Measurements from ENCODE around the gene LRP1-AS.

LRP1-AS gene

GRCh38 chr12:57119294-57120085 lies 27.9 kb downstream of the LRP1-AS start:
- no peak for DNase-seq (ENCODE audit: low read depth)

DNA sequence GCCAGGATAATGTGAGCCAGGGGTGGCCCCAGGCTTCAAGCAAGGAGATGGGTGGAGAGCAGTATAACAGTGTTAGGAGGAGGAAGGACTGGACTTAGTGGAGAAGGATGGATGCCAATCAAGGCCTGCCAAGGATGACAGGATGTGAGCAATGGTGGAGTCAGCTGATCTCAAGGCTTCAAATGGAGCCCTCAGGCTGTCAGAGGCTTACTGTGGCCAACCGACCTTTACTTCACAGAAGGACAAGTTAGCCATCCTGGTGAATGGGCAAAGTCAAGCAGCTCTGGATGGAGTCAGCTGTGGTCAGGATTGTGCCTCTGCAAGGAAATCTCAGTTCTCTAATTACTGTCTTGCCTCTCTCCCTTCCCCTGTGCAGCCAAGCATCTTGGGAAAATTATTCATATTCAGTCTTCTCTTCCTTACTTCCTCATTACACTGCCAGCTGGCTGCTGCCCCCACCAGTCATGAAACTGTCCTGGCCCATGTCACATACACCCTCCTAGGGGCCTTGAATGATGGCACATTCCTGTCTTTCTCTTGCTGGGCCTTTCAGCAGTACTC lies 28.6 kb downstream of the LRP1-AS start:
- no peak for DNase-seq (ENCODE audit: low read depth)

DNA sequence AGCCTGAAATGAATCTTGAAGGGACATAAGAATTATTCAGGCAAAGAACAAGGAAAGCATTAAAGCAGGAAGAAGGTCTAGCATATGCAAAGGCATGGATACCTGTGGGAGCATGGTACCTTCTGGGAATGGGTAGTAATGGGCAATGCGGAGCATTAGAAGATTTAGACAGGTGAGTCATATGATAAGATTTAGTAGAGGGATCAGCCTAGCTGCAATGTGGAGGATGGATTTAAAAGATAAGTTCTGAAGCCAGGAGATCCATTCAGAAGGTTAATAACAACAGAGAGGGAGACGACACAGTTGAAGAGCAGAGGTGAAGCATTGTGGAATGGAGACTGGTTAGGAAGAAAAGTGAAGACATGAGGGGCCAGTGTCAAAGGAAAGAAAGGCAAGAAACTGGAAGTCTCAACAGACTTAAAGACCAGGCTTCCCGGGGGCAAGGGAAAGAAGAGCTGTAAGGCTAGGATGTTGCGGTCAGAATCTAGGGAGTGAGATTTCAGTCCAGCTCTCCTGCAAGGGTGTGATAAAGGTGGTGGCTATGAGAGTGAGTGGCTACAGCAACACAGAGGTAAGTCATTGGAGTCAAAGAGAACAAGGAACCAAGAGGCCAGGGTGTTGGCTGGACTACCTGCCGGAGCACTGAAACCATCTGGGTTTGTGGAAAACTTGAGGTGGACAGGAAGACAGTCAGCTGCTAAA lies 30.7 kb downstream of the LRP1-AS start:
- DNase-seq (ENCODE audit: low read depth), result no peak

DNA sequence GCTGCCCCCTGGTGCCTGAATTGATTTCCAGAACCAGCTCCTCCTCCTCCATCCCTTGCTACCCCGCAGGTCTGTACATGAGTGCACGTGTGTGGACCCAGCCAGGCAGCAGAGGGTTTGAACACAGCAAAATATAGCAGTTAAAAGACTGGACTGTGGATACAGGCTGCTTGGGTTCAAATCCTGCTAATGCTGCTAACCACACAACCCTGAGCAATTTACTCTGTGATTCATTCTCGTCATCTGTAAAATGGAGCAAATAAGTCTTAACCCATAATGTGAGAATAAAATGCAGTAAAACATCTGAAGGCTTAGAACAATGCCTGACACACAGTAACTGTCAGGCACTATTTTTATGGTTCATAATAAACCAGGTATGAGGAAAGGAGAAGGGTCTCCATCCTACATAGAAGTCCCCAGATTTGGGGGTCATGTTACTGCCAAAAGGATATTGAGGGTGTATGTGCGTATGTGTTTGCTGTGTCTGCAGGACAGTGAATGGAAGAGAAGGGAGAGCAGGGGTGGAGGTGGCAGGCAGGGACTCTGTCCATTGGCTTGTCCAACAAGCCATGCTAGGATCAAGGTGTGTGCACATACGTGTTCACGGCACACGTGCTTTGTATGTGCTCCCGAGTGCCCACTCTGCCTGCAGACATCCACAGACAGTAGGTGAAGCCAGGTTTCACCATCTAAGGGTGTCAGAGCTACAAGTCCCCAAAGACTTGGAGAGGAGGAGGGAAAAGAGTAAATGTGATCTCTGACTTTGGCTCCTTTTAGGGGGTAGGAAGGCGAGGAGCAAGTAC lies 34.7 kb downstream of the LRP1-AS start:
- no peak for DNase-seq (ENCODE audit: low read depth)

DNA sequence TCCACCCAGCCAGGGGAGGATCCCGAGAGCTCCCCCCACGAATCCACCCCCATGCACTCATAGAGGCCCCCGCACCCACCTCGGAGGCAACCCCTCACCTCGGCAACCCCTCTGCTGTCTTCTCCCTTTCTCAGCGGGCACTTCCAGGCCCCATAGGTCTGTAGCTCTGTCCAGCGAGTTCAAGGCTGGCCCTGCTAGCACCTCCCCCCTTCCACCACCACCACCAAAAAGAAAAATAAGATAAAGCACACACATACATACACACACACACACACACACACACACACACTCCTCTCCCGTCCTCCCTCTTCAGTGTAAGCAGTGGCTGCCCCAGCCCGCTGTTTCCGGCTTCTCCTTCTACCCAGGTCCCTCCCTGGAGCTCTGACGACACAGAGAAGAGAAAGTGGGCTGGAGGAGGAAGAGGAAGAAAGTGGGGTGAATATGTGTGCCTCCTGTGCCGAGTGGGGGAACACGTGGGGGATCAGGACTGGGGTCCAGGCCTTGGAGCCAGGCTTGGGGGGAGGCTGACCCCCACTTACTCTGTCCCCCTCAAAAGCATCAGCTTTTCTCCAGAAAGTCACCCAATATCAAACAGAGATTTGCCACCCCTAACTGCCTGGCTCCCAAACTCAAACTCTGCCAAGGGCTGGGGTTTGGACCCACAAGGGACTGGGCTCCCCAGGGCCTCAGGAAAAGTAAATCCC lies 36.2 kb downstream of the LRP1-AS start, which contains the start of gene STAT6:
Gene STAT6, minus strand, starts transcription at position 332 of the 704 bp plus-strand sequence. CDS start 3,084 bp downstream, outside the sequence.
- peak; percentile 87 for DNase-seq (ENCODE audit: low read depth)

- peak; percentile 77 for DNase-seq (ENCODE audit: low read depth)
Measured at GRCh38 chr12:57110104-57111030, 37.1 kb downstream of the LRP1-AS start.

DNA sequence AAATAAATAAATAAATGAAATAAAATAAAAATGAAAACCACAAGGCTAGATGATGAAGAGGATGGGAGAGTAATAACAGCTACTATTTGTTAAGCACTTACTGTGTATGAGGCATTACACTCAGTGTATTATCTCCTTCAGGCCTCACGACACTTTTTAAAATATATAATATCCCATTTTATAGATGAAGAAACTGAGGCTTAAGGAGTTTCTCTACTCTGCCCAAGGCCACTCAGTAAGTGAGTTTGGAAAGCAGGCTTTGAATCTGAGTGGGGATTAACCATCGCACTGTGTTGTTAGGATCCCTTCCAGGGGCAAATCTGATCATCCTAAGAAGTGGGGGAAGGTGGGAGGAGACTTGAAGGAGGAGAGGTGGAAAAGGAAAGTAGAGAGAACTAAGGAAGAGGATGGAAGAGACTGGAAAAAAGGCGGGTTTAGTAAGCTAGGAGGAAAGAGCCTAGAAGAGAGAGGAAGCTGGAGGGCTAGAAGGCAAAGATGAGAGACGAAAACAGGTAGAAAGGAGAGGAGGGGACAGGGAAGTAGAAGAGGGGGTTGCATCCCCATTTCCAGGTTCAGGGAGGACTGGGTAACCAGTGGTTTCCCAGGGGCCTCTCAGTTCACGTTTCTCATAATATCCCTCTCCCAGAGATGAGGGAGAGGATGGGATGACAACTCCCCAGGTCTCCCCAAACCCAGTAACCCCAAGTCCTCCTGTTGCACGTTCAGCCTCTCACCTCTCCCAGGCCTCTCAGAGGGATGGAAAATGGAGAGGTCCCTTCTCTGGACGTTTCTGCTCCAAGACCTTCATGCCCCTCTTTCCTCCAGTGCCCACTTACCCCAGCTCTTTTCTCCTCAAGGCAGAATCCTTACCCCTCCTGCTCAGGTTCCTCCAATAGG lies 38.0 kb downstream of the LRP1-AS start:
- DNase-seq (ENCODE audit: low read depth), result no peak

DNA sequence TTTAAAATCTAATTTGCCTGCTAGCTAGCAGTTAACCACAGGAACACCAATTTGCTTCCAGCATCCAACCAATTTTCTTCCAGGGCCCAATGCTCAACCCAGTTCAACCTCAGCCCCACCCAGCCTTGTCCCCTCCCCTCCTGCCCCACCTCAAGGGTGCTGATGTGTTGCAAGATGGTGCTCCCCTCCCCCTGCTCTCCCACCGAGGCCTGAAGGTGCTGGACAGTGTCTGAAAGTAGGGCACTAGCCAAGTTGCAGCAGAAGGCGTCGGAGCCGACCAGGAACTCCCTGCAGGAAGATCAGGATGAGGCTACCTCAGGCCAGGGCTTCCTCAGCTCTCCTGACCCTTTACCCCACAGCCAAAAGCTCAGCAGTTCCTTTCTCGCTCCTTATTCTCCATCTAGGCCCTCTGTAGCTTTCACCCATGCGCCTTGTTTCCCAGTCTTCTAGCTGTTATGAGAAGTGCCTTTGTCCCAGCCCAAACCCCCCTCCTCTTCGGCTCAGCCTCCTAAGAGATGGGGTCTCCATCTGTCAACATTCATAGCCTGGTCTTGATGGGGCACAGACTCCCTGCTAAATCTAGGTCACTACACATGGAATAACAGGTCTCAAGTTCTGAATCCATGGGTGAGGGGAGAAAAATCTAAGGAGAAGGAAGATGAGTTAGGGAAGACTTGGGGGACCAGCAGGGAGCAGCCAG lies 39.8 kb downstream of the LRP1-AS start:
- no peak for DNase-seq (ENCODE audit: low read depth)

DNA sequence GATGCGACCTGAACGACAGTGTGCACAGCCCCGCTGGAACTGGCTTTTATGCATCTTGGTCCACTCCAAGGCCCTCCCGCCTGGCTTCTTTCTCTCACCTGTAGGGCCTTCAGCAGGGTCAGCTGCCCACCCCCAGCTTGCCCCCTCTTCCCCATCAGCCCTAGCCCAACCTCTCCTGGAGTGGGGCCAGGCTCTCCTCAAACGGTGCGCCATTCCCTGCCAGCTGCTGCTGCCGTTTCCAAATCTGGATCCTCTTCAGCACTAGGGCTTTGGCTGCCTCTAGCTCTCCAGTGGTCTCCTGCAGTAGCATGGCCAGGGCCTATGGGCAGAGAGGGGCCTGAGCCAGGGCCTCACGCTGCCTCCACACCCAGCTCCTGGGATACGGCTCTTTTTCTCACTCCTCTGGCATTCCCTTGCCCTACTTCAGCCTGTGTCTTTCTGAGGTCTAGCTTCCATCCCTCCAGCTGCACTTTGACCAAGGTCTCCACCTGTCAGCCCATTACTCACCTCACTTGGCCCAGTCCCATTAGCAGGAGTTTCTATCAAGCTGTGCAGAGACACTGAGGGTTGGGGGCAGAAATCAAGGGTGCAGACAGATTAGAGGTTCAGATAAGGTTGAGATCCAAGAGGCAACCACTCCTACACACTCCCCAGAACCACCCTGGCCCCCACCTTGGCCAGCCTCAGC lies 41.3 kb downstream of the LRP1-AS start:
- DNase-seq (ENCODE audit: low read depth), result no peak

DNA sequence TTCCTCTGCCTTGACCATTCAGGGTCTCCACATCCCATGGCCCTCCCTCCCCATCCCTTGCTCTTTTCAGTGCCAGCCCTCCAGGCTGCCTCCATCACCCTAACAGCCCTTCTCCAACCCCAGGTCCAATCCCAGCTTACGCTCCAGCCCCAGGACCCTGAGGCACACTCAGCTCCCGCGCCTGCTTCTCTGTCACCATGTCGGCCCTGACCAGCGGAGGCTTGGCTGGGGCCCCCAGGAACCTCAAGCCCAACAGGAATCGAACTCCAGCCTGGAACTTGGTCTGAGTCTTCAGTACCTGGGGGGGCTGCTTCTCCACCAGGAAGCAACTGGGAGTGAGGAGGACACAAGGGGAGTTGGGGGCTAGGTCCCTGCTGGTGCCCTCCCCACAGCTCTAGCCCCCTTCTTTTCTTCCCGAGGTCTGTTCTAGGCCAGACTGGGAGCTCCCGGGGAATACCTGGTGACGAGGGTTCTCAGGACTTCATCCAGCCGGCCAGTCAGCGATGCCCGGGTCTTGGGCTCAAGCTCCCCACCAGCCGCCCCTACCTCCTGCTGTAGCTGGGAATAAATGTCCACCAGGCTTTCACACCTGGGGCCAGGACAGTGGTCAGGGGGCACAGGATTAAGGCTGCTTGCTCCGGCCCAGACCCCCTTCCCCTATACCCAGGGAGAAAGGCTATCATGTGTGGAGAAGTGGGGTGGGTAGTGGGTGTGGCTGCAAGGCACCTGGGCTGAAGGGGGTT lies 42.2 kb downstream of the LRP1-AS start:
- no peak for DNase-seq (ENCODE audit: low read depth)

- no peak for DNase-seq (ENCODE audit: low read depth)
Measured at GRCh38 chr12:57104292-57104910, 43.0 kb downstream of the LRP1-AS start.

DNA sequence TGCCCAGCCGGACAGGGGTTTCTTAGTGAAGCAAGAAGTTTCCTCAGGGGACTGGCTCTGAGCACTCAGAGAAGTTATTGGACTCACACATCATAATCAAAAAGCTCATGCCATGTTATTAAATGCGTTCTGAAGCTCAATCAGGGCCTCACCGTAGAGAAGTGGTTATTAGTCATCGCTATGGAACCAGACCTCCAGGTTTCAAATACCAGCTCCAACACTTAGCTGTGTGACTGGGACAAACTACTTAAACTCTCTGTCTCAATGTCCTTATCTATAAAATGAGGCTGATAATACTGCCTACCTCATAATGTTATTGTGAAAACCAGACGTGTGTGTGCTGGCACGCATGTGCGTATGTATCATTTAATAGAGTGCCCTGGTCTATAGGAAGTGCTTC lies 43.6 kb downstream of the LRP1-AS start:
- no peak for DNase-seq (ENCODE audit: low read depth)

DNA sequence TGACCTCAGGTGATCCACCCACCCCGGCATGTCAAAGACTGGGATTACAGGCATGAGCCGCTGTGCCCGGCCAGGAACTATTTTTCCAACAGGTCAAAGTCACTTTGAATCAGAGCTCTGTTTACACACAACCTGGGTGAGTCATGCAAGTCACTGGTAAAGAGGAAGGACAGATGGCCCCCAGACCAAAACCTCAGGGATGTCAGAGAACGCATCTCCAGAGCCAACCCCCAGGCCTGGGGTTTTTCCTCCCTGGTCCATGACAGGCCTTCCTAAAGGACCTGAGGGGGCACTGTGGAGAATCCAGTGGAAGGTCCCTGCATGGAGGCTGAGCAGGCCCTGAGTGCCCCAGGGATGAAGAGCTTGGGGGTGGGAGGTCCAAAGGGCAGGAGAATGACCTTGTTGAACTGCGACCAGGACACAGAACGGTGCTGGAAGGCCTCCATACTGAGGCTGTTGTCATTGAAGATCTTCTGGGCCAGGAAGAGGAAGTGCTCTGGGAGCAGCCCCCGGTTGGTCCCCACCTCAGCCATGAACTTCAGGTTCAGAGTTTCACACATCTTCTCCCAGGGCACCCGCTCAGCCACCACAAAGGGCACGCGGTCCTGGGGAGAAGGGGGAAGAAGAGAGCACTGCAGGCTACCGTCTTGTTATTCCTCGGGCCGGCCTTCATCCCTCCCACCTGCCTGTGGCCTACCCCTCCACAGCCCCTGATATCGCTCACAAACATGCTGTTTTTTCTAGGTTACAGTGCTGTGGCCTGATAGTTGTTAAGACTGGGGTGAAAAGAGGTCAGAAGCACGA lies 45.3 kb downstream of the LRP1-AS start:
- no peak for DNase-seq (ENCODE audit: low read depth)

DNA sequence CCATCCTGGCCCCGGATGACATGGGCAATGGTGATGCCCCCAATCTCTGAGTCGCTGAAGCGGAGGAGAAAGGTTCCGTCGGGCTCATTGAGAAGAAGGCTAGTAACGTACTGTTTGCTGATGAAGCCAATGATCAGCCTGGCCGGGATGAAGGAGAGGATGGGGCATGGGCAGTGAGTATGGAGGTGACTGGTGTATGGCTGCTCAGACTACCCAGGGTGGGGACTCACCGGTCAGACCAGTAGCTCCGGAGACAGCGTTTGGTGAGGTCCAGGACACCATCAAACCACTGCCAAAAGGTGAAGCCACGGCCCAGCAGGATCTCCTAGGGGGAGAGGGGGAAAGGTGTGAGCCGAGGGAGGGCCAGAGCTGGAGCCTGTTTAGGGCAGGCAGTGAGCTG lies 47.7 kb downstream of the LRP1-AS start:
- no peak for DNase-seq (ENCODE audit: low read depth)

DNA sequence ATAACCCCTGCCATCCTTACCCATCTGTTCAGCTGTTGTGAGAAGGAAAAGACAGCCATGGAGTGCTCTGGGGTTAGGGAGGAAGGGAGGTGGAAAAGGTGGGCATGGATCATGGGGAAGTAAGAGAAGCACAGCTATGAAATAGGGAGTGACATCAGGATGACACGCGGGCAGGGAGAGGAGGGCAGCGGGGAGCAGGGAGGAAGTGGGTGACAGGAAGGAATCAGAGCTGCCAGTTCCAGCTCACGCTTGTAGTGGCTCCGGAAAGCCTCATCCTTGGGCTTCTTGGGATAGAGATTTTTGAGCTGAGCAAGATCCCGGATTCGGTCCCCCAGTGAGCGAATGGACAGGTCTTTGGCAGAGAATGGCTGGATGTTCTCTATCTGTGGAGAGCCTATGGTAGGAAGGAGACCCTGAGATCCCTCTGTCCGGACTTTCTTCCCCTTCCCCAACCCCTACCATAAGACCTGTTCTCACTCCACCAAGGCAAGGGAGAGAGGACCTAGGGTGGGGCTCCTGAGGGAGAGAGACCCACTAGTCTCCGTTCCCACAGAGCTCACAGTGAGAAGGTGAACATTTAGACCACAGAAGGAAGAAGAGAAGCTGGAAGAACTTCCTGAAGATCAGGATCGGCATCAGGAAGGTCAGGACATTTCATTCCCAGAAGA lies 48.2 kb downstream of the LRP1-AS start:
- no peak for DNase-seq (ENCODE audit: low read depth)

GRCh38 chr12:57098546-57098945 lies 48.9 kb downstream of the LRP1-AS start:
- DNase-seq (ENCODE audit: low read depth), result no peak
